HEK293T (cell line): Measurements from ENCODE around the gene LHPP.

Source experiments
- CTCF ChIA-PET: fragments of 350-600 bp; formaldehyde crosslinking; extraction: SDS; loops from one replicate; lab custom pipeline; 2021; ENCODE audit warnings: antibody characterized with exemption, inconsistent platforms; lab: Yijun Ruan, JAX
- POLR2A ChIA-PET: fragments of 350-600 bp; formaldehyde crosslinking; extraction: SDS; loops from one replicate; lab custom pipeline; 2020; ENCODE audit warnings: antibody characterized with exemption, inconsistent platforms; lab: Yijun Ruan, JAX
- DNase-seq: peaks from one replicate; pipeline ENCODE4 v3.0.0; 2012; ENCODE audit warnings: mixed read lengths; ENCODE audit errors: extremely low spot score
- ARNT ChIP-seq: fragments of 450-650 bp; IDR thresholded peaks from 2 replicates; pipeline ENCODE4 v1.6.1; 2017; ENCODE audit warnings: mild to moderate bottlenecking
- BHLHE40 ChIP-seq: fragments of 450-650 bp; IDR thresholded peaks from 2 replicates; pipeline ENCODE4 v1.6.1; 2016; ENCODE audit warnings: mild to moderate bottlenecking, moderate library complexity, borderline replicate concordance
- CTBP1 ChIP-seq: fragments of 450-650 bp; IDR thresholded peaks from 2 replicates; pipeline ENCODE4 v1.6.1; 2016; ENCODE audit warnings: borderline replicate concordance
- ELF4 ChIP-seq: fragments of 450-650 bp; IDR thresholded peaks from 2 replicates; pipeline ENCODE4 v1.6.1; 2017; ENCODE audit warnings: antibody characterized with exemption
- FOXA1 ChIP-seq: fragments of 450-650 bp; IDR thresholded peaks from 2 replicates; pipeline ENCODE4 v1.6.1; 2016; ENCODE audit warnings: mild to moderate bottlenecking
- FOXK2 ChIP-seq: fragments of 450-650 bp; IDR thresholded peaks from 2 replicates; pipeline ENCODE4 v1.6.1; 2016; ENCODE audit warnings: mild to moderate bottlenecking
- FOXM1 ChIP-seq: fragments of 450-650 bp; IDR thresholded peaks from 2 replicates; pipeline ENCODE4 v1.6.1; 2017; ENCODE audit warnings: mild to moderate bottlenecking, borderline replicate concordance
- HDGF ChIP-seq: fragments of 450-650 bp; IDR thresholded peaks from 2 replicates; pipeline ENCODE4 v1.6.1; 2017; ENCODE audit warnings: antibody characterized with exemption, borderline replicate concordance
- L3MBTL2 ChIP-seq: fragments of 450-650 bp; conservative IDR thresholded peaks from 2 replicates; pipeline ENCODE4 v1.6.1; 2016; ENCODE audit warnings: mild to moderate bottlenecking
- LEF1 ChIP-seq: fragments of 450-650 bp; IDR thresholded peaks from 2 replicates; pipeline ENCODE4 v1.6.1; 2017; ENCODE audit warnings: mild to moderate bottlenecking, borderline replicate concordance
- NFRKB ChIP-seq: fragments of 450-650 bp; IDR thresholded peaks from 2 replicates; pipeline ENCODE4 v1.6.1; 2016; ENCODE audit warnings: mild to moderate bottlenecking, moderate library complexity
- SP1 ChIP-seq: fragments of 450-650 bp; IDR thresholded peaks from 2 replicates; pipeline ENCODE4 v1.6.1; 2017
- SUZ12 ChIP-seq: fragments of 450-650 bp; IDR thresholded peaks from 2 replicates; pipeline ENCODE4 v1.6.1; 2016; ENCODE audit warnings: mild to moderate bottlenecking
- TARDBP ChIP-seq: fragments of 450-650 bp; IDR thresholded peaks from 2 replicates; pipeline ENCODE4 v1.6.1; 2016
- ZNF384 ChIP-seq: fragments of 450-650 bp; IDR thresholded peaks from 2 replicates; pipeline ENCODE4 v1.6.1; 2016
- TF ChIP-seq, protein P1 (sequence below): fragments of 450-650 bp; IDR thresholded peaks from 2 replicates; pipeline ENCODE4 v1.6.1; 2016

The LHPP gene

DNA sequence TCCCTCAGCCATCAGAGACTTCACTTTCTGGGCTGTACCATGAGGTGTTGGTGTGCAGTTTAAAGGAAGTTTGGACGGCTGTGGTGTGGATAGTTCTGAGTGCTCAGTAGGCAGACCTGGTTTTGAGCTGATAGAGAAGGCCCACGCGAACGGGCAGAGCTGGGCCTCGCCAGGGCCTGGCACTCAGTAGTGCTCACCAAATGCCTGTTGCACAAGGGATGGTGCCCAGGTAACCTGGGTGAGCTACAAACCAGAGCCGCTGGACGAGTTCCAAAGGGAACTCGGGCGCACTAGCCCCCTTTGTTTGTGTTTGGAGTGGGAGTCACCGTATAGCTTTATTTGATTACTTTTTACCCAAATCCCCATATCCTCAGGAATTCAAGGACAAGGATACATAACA lies 95.5 kb downstream of the LHPP start:
- CTCF ChIA-PET: interaction anchor here (0.6 kb wide), 1 partner anchor 185 kb away, joined by 3 read pairs; no protein-coding TSS in a partner anchor
- no peak for TF ChIP-seq FOXM1

DNA sequence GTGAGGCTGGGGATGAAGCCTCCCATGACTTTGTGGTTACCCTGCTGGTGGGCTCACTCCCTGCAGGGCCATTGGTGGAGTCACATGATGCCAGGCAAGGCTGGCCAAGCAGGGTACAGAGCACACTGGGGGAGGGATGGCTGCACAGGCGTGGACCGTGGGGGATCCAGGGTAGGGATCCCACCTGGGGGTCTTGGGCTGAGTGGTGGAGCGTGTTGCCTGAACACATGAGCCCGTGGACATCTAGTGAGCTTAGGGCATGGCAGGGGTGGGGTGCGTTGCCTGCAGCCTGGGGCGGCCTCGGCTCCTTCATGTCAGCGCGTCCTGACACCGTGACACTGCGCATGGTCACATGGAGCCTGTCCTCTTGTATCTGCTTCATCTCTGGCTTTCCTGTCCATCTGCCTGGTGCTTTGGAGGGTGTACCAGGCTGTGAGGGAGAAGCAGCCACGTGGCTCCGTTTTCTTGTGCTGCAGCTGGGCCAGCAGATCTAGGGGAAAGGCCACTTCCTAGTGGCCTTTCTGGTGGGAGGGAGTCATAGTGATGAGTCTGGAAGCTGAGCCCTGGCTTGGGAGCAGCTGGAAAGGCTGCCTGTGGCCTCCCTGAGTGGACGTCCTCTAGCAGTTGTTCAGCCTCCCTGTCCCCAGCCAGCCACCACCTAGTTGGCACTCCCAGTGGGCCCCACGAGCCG lies 96.2 kb downstream of the LHPP start:
- no peak for DNase-seq
- ChIA-PET CTCF (interaction anchor here (0.6 kb wide), 1 partner anchor 184 kb away, joined by 3 read pairs; no protein-coding TSS in a partner anchor), POLR2A (no interaction called here)
- TF ChIP-seq FOXA1 (no peak), TARDBP (no peak), SP1 (no peak), HDGF (no peak), L3MBTL2 (no peak), NFRKB (no peak), BHLHE40 (no peak), FOXM1 (no peak), FOXK2 (no peak), SUZ12 (no peak), ELF4 (no peak), LEF1 (no peak), ZNF384 (no peak), CTBP1 (no peak)
- TF ChIP-seq, protein P1, sequence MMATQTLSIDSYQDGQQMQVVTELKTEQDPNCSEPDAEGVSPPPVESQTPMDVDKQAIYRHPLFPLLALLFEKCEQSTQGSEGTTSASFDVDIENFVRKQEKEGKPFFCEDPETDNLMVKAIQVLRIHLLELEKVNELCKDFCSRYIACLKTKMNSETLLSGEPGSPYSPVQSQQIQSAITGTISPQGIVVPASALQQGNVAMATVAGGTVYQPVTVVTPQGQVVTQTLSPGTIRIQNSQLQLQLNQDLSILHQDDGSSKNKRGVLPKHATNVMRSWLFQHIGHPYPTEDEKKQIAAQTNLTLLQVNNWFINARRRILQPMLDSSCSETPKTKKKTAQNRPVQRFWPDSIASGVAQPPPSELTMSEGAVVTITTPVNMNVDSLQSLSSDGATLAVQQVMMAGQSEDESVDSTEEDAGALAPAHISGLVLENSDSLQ: no peak

More for the DNA sequence above, 95.5 kb downstream of the LHPP start:
- POLR2A ChIA-PET: no interaction called here
- DNase-seq: no peak

DNA sequence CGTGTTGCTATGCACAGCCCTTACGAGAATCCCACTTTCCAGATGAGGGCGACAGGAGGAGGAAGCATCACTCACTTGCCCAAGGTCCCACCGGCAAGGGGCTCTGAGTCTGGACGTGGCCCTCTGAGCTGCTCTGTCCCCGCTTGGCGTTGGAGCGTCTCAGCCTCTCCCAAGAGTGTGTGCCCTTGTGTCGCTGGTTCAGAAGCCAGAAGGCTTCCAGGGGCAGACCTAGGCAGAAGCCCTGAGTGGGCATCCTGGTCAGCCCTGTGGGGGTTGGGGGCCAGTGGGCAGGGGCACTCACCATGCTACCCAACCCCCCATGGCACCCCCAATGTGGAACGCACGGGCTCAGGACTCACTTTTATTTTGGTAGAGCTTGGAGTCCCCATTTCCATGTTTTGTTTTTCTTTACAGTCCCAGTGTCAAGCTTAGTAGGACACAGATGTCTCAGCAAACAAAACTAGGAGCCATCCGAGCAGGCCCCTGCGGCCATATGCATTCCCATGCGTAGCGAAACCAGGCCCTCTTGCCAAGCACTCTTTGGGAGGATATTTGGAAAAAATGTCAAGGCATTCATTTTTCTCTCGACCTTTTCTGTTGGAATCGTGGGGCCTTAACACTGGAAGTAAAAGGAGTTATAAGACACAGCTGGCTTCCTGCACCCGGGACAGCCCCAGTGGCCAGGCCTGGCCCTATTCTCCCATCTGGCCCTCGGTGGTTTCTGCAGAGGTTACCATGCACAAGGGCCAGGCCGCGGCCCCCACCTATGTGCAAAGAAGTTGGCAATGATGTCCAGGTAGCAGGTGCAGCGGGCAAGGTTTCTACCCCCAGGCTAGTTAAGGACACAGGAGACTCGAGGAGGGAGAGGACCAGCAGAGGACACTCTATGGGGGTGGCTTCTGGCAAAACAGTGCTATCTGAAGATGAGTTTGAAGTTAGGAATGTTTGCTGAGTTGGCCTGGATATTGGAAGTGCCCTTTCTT lies 97.0 kb downstream of the LHPP start:
- CTCF ChIA-PET: no interaction called here
- no peak for DNase-seq
- no peak for TF ChIP-seq ZNF384
- TF ChIP-seq L3MBTL2: no peak
- TF ChIP-seq FOXM1: no peak
- no peak for TF ChIP-seq CTBP1
- no peak for TF ChIP-seq ELF4
- TF ChIP-seq TARDBP: no peak
- TF ChIP-seq, protein P1: no peak
- TF ChIP-seq FOXK2: no peak
- no peak for TF ChIP-seq SP1
- no peak for TF ChIP-seq FOXA1
- no peak for TF ChIP-seq LEF1
- no peak for TF ChIP-seq HDGF
- POLR2A ChIA-PET: no interaction called here

DNA sequence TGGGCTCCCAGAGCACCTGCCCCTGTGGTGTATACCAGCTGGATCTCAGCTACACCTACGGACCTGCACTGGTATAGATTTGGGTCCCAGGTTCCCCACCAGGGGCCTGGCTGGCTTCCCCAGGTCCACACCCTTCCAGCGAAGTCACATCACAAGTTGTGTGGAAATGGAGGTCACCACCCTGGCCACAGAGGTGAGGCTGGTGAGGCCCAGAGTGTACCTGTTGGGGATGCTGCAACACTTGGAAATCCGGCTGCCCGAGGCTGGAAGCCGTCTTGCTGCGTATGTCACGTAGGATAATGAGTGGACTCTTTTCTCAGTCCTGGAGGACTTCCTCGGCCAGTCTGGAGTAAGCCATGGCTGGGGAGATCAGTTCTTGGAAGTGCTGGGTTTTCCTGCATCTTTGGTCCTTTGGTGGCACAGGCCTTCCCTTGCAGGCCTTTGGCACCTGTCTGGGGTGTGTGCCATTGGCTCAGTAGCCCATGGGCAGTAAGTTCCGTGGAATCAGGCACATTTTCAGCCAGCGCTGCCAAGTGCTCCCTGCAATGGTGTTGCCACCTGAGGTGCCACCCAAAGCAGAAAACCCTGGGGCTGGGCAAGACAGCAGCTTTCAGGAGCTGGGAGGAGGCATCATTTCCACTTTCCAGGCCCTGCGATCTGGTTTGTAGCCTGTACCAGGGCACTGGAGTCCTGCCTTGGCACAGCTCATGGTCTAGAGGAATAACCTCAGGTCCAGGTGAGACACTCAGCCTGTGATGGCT lies 97.9 kb downstream of the LHPP start:
- POLR2A ChIA-PET: no interaction called here
- CTCF ChIA-PET: no interaction called here
- no peak for DNase-seq
- TF ChIP-seq FOXM1: no peak
- TF ChIP-seq SP1: no peak
- TF ChIP-seq BHLHE40: no peak
- TF ChIP-seq LEF1: no peak
- no peak for TF ChIP-seq SUZ12
- TF ChIP-seq CTBP1: no peak
- no peak for TF ChIP-seq TARDBP
- TF ChIP-seq FOXK2: no peak
- no peak for TF ChIP-seq NFRKB
- TF ChIP-seq ELF4: no peak
- no peak for TF ChIP-seq FOXA1
- TF ChIP-seq L3MBTL2: no peak
- no peak for TF ChIP-seq ZNF384
- TF ChIP-seq HDGF: no peak

DNA sequence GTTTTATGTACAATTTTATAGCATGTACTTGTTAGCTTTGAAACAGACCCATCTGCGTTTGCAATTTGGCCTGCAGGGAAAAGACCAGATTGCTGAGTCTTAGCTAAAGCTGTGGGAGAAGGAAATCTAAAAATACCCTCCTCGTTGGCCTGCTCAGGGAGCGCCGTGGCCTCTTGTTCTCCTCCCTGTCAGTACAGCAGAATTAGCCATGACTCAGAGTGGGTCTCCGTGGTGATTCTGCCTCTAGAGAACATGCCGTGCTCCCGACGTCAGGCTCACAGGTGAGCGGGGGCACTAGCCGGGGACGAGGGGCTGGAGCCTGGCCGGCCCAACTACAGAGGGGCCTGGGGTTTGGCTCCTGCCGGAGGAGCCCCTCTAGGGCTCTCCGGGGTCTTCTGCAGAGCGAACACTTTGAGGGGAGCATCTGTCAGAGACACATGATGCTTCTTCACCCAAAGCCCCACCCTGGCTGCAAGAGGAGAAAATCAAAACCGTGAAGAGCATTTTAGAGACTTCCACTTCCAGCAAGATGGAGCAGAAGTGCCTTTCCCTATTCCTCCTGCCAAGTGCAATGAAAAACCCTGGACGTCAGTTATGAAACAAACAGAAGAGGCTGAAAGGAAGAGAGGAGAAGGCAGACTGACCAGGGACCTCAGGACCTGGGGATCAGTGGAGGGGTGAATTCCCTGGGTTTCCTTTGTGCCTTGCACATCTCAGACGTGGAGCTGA lies 98.9 kb downstream of the LHPP start:
- ChIA-PET CTCF (no interaction called here), POLR2A (no interaction called here)
- no peak for DNase-seq
- TF ChIP-seq ELF4 (no peak), FOXM1 (no peak), NFRKB (no peak), SUZ12 (no peak), ARNT (no peak)
